ENCODE results near the gene ADRA2A.

ADRA2A gene

DNA sequence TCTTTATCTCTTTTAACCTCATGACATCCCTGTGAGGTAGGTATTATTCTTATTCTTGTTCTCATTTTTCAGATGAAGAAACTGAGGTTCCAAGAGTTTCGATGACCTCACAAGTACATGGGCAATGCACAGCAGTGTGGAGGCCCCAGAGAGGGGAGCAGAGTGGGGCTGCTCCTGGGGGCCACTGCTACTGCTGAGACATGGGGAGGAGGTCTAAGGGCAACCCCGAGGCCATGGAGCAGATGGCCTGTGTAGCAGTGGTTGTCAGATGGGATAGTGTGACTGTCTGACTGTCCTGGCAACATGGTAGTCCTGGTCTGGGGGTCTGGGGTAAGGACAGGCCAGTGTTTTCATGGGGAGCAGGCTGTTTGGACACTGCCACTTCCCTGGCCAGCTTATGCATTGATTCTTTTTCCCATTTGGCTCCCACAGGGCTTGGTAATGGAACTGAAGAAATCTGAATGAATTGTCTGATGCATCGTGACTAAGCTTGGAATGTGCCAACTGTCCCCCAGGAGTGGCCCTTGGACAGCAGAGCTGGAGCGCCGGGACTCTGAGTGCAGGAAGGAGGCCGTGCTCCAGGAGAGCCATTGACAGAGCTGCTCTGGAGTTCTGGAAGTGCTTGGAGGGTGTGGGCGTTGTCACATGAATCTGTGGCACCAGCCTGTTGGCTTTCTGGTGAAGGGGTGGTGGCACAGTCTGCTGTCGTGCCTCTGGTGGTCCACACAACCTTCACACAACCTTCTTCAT is 40.9 kb downstream of the ADRA2A start:
- no peak for DNase-seq (ENCODE audit: low read depth)
- TF ChIP-seq, protein P1, sequence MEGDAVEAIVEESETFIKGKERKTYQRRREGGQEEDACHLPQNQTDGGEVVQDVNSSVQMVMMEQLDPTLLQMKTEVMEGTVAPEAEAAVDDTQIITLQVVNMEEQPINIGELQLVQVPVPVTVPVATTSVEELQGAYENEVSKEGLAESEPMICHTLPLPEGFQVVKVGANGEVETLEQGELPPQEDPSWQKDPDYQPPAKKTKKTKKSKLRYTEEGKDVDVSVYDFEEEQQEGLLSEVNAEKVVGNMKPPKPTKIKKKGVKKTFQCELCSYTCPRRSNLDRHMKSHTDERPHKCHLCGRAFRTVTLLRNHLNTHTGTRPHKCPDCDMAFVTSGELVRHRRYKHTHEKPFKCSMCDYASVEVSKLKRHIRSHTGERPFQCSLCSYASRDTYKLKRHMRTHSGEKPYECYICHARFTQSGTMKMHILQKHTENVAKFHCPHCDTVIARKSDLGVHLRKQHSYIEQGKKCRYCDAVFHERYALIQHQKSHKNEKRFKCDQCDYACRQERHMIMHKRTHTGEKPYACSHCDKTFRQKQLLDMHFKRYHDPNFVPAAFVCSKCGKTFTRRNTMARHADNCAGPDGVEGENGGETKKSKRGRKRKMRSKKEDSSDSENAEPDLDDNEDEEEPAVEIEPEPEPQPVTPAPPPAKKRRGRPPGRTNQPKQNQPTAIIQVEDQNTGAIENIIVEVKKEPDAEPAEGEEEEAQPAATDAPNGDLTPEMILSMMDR (IDR thresholded peaks at IDR 0.05; ENCODE audit: low read depth, low read length, missing control alignments), result no peak
- in situ Hi-C loops (cut with HindIII; ENCODE audit: low sequenced_read_pairs), result no loop called here
- no peak overlapping the region for H3K4me3 ChIP-seq (ENCODE audit: low read depth, low read length)

DNA sequence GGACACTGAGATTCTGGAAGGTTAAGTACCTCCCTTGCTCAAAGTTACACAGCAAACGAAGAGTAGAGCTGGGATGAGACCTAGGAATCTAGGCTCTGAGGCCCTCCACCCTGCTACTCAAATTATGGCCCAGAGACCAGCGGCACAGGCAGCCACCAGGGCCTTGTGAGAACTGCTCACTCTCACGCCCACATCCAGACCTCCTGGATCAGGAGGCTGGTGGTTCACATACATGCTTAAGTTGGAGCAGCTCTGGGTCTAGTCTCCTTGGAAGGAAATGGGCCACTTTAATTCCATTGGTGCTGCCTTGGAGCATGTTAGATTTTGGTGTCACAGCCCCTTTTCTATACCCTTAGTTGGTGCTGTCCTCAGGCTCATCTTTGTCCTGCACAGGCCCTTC is 41.9 kb downstream of the ADRA2A start:
- TF ChIP-seq, protein P1 (IDR thresholded peaks at IDR 0.05; ENCODE audit: low read depth, low read length, missing control alignments), result no peak
- DNase-seq (ENCODE audit: low read depth), result no peak
- no peak overlapping the region for H3K4me3 ChIP-seq (ENCODE audit: low read depth, low read length)
- in situ Hi-C loops (cut with HindIII; ENCODE audit: low sequenced_read_pairs), result no loop called here

DNA sequence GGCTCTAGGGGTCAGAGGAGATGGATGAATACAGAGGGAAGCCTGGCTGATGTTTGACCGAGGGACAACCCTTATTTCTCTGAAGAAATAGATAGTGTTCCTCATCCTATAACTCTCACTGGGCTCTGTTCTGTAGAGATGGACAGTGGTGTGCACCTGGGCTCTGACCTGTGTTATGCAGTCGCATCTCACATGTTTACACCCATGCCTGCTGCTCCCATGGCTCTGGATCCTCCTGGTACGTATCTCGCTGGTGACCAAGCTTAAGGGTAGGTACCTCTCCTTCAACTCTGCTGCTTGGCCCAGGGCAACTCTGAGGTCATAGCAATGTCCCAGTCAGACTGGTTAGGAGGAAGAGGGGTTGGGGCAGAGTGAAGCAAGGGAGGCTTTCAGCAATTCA is 42.8 kb downstream of the ADRA2A start:
- TF ChIP-seq, protein P1 (IDR thresholded peaks at IDR 0.05; ENCODE audit: low read depth, low read length, missing control alignments), result no peak
- in situ Hi-C loops (cut with HindIII; ENCODE audit: low sequenced_read_pairs), result no loop called here
- no peak for DNase-seq (ENCODE audit: low read depth)

DNA sequence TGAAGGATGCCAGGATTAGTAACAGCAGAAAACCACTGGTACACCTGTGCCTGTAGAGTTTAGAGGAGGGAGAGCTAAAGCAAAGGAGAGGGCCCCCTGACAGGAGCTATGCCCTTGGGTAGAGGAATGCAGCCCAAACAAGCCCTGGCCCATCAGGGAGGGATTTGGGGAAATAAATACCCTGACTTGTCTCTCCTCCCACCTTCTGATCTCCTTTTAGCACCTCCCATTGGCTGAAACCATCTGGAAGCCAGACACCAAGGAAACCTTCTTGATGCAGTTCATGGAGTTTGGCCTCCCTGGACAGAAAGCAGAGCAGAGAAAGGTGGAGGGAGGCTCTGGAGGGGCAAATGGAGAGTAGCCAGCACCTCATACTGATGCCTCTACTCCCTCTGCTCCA is 45.3 kb downstream of the ADRA2A start:
- in situ Hi-C loops (cut with HindIII; ENCODE audit: low sequenced_read_pairs), result no loop called here
- DNase-seq (ENCODE audit: low read depth), result no peak
- no peak overlapping the region for H3K4me3 ChIP-seq (ENCODE audit: low read depth, low read length)
- TF ChIP-seq, protein P1 (IDR thresholded peaks at IDR 0.05; ENCODE audit: low read depth, low read length, missing control alignments), result no peak

More for the DNA sequence above, 42.8 kb downstream of the ADRA2A start:
- H3K4me3 ChIP-seq (ENCODE audit: low read depth, low read length), result no peak overlapping the region

DNA sequence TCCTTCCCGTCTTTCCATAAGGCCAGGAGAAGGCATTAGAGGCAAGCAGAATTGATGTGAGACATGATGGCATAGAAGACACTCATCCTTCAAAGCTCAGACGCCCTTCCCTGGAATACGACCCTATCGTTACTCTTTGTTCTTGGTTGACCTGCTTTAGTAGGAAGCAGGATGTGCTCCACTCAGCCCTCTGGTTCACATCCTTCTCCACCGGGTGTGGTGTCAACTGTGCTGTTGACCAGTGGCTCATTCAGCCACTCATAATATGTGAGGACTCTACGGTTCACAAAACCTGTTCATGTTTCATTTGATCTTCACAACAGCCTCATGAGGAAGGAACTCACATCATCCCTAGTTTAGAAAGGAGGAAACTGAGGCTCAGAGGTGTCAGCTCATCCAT is 47.1 kb downstream of the ADRA2A start:
- no peak for DNase-seq (ENCODE audit: low read depth)
- H3K4me3 ChIP-seq (ENCODE audit: low read depth, low read length), result no peak overlapping the region
- in situ Hi-C loops (cut with HindIII; ENCODE audit: low sequenced_read_pairs), result no loop called here
- TF ChIP-seq, protein P1 (IDR thresholded peaks at IDR 0.05; ENCODE audit: low read depth, low read length, missing control alignments), result no peak

DNA sequence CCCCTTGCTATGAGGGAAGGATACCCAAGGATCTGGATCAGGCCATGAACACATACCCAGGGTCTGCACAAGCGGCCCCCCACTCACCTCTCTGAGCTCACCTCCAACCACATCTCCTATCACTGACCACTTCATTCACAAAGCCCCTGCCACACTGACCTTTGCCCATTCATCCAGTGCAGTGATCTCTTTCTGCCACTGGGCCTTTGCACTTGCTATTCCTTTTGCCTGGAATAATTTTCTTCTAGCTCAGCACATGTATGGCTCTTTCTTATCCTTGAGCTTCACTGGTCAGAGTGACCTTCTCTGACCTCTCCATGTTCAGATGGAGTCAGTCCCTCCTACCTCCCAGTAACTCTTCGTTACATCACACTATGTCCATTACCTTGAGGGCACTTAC is 48.3 kb downstream of the ADRA2A start:
- TF ChIP-seq, protein P1 (IDR thresholded peaks at IDR 0.05; ENCODE audit: low read depth, low read length, missing control alignments), result no peak
- no peak for DNase-seq (ENCODE audit: low read depth)
- in situ Hi-C loops (cut with HindIII; ENCODE audit: low sequenced_read_pairs), result no loop called here
- no peak overlapping the region for H3K4me3 ChIP-seq (ENCODE audit: low read depth, low read length)

Measured in astrocyte of the cerebellum (primary cell).